HepG2 (cell line): ENCODE results near the gene CARS2. TPM values are rescaled to one million over a fixed set of nuclear protein-coding genes. Genes with fewer than 3 reads are reported as not detected.

Experiments used
- ATAC-seq: fragments of 200-7000 bp; cut with Tn5 transposase; 3 replicates; pipeline ENCODE4 v1.9.1; 2020; ENCODE audit warnings: mild to moderate bottlenecking, moderate library complexity
- BruUV-seq: library from RNA; stranded (reverse); fragments of 400-500 nt; replicated peaks from 2 replicates; lab custom pipeline; 2021; lab: Mats Ljungman, UMichigan
- CTCF ChIA-PET: fragments of 300-600 bp; formaldehyde crosslinking; extraction: SDS; loops from one replicate; lab custom pipeline; 2021; ENCODE audit warnings: low total read pairs, inconsistent platforms, low intra/inter-chr PET ratio; lab: Yijun Ruan, JAX
- POLR2A ChIA-PET: fragments of 350-600 bp; sonication (Branson Sonifier 250); formaldehyde crosslinking; loops from one replicate; lab custom pipeline; 2020; ENCODE audit warnings: antibody characterized with exemption, inconsistent platforms; lab: Yijun Ruan, JAX
- DNase-seq: peaks from one replicate; pipeline ENCODE4 v3.0.0-alpha.2; 2015; ENCODE audit warnings: low spot score
- FAIRE-seq: peaks from 3 replicates; lab custom pipeline; 2011; peaks lifted over from hg19 to GRCh38; lab: Jason Lieb, UNC
- H2AFZ ChIP-seq: one replicate; pipeline ENCODE4 v1.6.1; 2011; ENCODE audit warnings: low read length, inconsistent platforms
- H3K27ac ChIP-seq: fragments of 300-600 bp; 3 replicates; pipeline ENCODE4 v1.8.0; 2011; ENCODE audit warnings: mixed run types, mild to moderate bottlenecking, mixed read lengths, low read length, inconsistent platforms; ENCODE audit not compliant: insufficient read depth; ENCODE audit errors: extremely low read length
- H3K27me3 ChIP-seq, 2 experiments: fragments of 200-600 bp in 1 of 2; 2 replicates in 1 of 2; 3 replicates in 1 of 2; pipeline versions ENCODE4 v1.6.0 to v1.8.0; 2011; ENCODE audit warnings: low read length in 2 of 2, mild to moderate bottlenecking in 2 of 2, moderate library complexity in 2 of 2, inconsistent platforms in 1 of 2; ENCODE audit not compliant: insufficient read depth in 2 of 2, control insufficient read depth in 1 of 2
- H3K36me3 ChIP-seq, 2 experiments: fragments of 200-600 bp in 1 of 2; replicated peaks in 1 of 2; 2 replicates in 1 of 2; 3 replicates in 1 of 2; pipeline versions ENCODE4 v1.5.1 to v1.8.0; 2011; ENCODE audit warnings: low read length in 2 of 2, inconsistent platforms in 1 of 2; ENCODE audit not compliant: insufficient read depth in 2 of 2, control insufficient read depth in 1 of 2
- H3K4me1 ChIP-seq: 2 replicates; pipeline ENCODE4 v1.5.1; 2012; ENCODE audit warnings: low read length, inconsistent platforms; ENCODE audit not compliant: insufficient read depth
- H3K4me2 ChIP-seq: 2 replicates; pipeline ENCODE4 v1.6.0; 2011; ENCODE audit warnings: low read depth, low read length, inconsistent platforms
- H3K4me3 ChIP-seq, 3 experiments: fragments of 200-600 bp in 1 of 3; sonication (generic), shearing (Covaris generic) in 1 of 3; replicated peaks in 1 of 3; 2 replicates each; pipeline ENCODE4 v1.5.1; 2011 to 2016; ENCODE audit warnings: low read length in 3 of 3, inconsistent platforms in 2 of 3, low read depth in 2 of 3, mild to moderate bottlenecking in 2 of 3, control low read depth in 1 of 3, mixed read lengths in 1 of 3; ENCODE audit not compliant: insufficient read depth in 1 of 3
- H3K79me2 ChIP-seq: one replicate; pipeline ENCODE4 v1.6.1; 2011; ENCODE audit warnings: low read length, inconsistent platforms; ENCODE audit not compliant: insufficient read depth
- H3K9ac ChIP-seq: 2 replicates; pipeline ENCODE4 v1.6.0; 2011; ENCODE audit warnings: mild to moderate bottlenecking, low read depth, low read length, inconsistent platforms; ENCODE audit not compliant: insufficient read depth
- H3K9me3 ChIP-seq: 2 replicates; pipeline ENCODE4 v1.5.1; 2012; ENCODE audit warnings: mild to moderate bottlenecking, low read length
- H4K20me1 ChIP-seq: 2 replicates; pipeline ENCODE4 v1.6.0; 2011; ENCODE audit warnings: inconsistent platforms, mild to moderate bottlenecking, low read length, moderate library complexity; ENCODE audit not compliant: insufficient read depth
- AGO2 ChIP-seq: fragments of 200-400 bp; formaldehyde crosslinking; optimal IDR thresholded peaks from 2 replicates; pipeline ENCODE3; 2017; ENCODE audit warnings: mild to moderate bottlenecking, low read depth, low read length, moderate library complexity
- GABPB1 ChIP-seq: IDR thresholded peaks from 2 replicates; pipeline ENCODE4 v1.6.1; 2016; ENCODE audit warnings: mild to moderate bottlenecking, missing genetic modification reagents, moderate library complexity, missing compliant biosample characterization
- GZF1 ChIP-seq: sonication (generic); formaldehyde crosslinking; IDR thresholded peaks from 2 replicates; pipeline ENCODE4 v1.5.1; 2020; ENCODE audit warnings: mild to moderate bottlenecking, missing genetic modification reagents
- POLR2G ChIP-seq: fragments of 200-400 bp; formaldehyde crosslinking; IDR thresholded peaks from 2 replicates; pipeline ENCODE4 v1.6.1; 2018; ENCODE audit warnings: mild to moderate bottlenecking, low read depth, low read length, moderate library complexity
- RBM22 ChIP-seq: fragments of 200-400 bp; formaldehyde crosslinking; optimal IDR thresholded peaks from 2 replicates; pipeline ENCODE3; 2017; ENCODE audit warnings: mild to moderate bottlenecking, low read length, moderate library complexity
- ZBTB42 ChIP-seq: sonication (generic); formaldehyde crosslinking; IDR thresholded peaks from 2 replicates; pipeline ENCODE4 v1.5.0; 2020; ENCODE audit warnings: mild to moderate bottlenecking, missing genetic modification reagents
- ZNF263 ChIP-seq: sonication (generic); formaldehyde crosslinking; IDR thresholded peaks from 2 replicates; pipeline ENCODE4 v1.4.0; 2020; ENCODE audit warnings: missing genetic modification reagents
- ZNF407 ChIP-seq: sonication (generic); formaldehyde crosslinking; IDR thresholded peaks from one replicate; pipeline ENCODE4 v1.5.1; 2020; ENCODE audit warnings: mild to moderate bottlenecking, missing genetic modification reagents; ENCODE audit errors: not compliant biosample characterization
- ZNF687 ChIP-seq: sonication (generic); formaldehyde crosslinking; IDR thresholded peaks from 2 replicates; pipeline ENCODE4 v1.5.1; 2020; ENCODE audit warnings: mild to moderate bottlenecking, missing genetic modification reagents, moderate library complexity
- WGBS: methylation state at CpG from one replicate; pipeline ENCODE4 v1.1.6; 2017; ENCODE audit warnings: low lambda C conversion rate; 5-methylcytosine and 5-hydroxymethylcytosine counted together
- in situ Hi-C: cut with HindIII; loops from 2 replicates; pipeline ENCODE4 v1.10.0; 2017; ENCODE audit warnings: low pct_unique_long_range_greater_than_20kb; ENCODE audit not compliant: extremely low pct_ligation_motif_present
- intact Hi-C: fragments of 100-400 bp; cut with micrococcal nuclease; formaldehyde crosslinking; loops from one replicate; pipeline ENCODE4 v1.10.0; 2022; ENCODE audit not compliant: unreplicated experiment
- polyA plus RNA-seq, 8 experiments: library from polyadenylated mRNA; depleted of rRNA in 3 of 8; stranded (reverse) in 7 of 8; unstranded in 1 of 8; fragments of >200 nt; fragmentation: Illumina TruSeq in 4 of 8; extraction: Trizol in 4 of 8; gene quantifications; 2 replicates each; pipeline versions ENCODE4 v1.2.1 to v1.2.3, GENCODE V29; 2011 to 2016; ENCODE audit warnings: low read depth in 4 of 8, missing spikeins in 1 of 8, mixed read lengths in 1 of 8; ENCODE audit not compliant: insufficient read depth in 1 of 8
- total RNA-seq, 5 experiments: library from RNA; depleted of rRNA; stranded (reverse); fragments of >200 nt; fragmentation: Illumina TruSeq; extraction: Trizol; gene quantifications; 2 replicates each; pipeline ENCODE4 v1.2.3, GENCODE V29; 2016; ENCODE audit warnings: low read depth in 1 of 5

The CARS2 gene
- total and polyA plus RNA-seq, 2 of the 13 experiments (the other 11 are each of a cell fraction or from before 2014, with no cell fraction given) = 41.1 to 59.3 TPM

- POLR2A ChIA-PET = no interaction called here
- ATAC-seq (peak; percentile 9), FAIRE-seq (no peak), DNase-seq (no peak)
- Histone ChIP-seq H4K20me1 (no peaks in the 10 kb centered on the region), H3K27me3 (no peaks in the 10 kb centered on the region), H3K9me3 (no peaks in the 10 kb centered on the region), H3K4me3 (no peak overlapping the region), H3K27ac (no peak overlapping the region), H3K79me2 (no peaks in the 10 kb centered on the region), H3K9ac (no peak overlapping the region), H3K4me2 (no peak overlapping the region), H3K36me3 (peaks cover 10 to 38% of the 10 kb centered on the region in 2 experiments), H3K4me1 (no peaks in the 10 kb centered on the region), H2AFZ (no peak overlapping the region)
- BruUV-seq = no TSS peak
- no peak for TF ChIP-seq GZF1 (CRISPR knock-in tag)
- no peak for TF ChIP-seq ZBTB42 (CRISPR knock-in tag)
- peak; percentile 16; the same call in 1 of the 2 replicates for TF ChIP-seq ZNF687 (CRISPR knock-in tag)
- TF ChIP-seq POLR2G = 0 out of 2 replicates have a peak, but pooled peaks have one; percentile 12
- TF ChIP-seq ZNF407 (CRISPR knock-in tag) = no peak
- peak; percentile 93 for TF ChIP-seq AGO2
- TF ChIP-seq GABPB1 (CRISPR knock-in tag) = no peak
- TF ChIP-seq RBM22 = peak; percentile 11
- no peak for TF ChIP-seq ZNF263 (CRISPR knock-in tag)
- in situ Hi-C loops (no loop called here), intact Hi-C loops (no loop called here)
- CTCF ChIA-PET = no interaction called here
- 99% methylated on average over 8 of the region's 29 CpGs for WGBS
Observed at GRCh38 chr13:110646442-110647364, 59.2 kb downstream of the CARS2 start.
